Adipose tissue (tissue), 3 donors: Measurements from ENCODE around the gene GP2. TPM values are rescaled to one million over a fixed set of nuclear protein-coding genes. Genes with fewer than 3 reads are reported as not detected.

Experiments used
- H3K27ac ChIP-seq: one replicate; pipeline ENCODE4 v1.5.1; 2013; ENCODE audit warnings: low read depth, low read length
- WGBS, 3 donors: extraction: QIAGEN DNeasy Blood & Tissue Kit; methylation state at CpG; one replicate each; pipeline ENCODE4 v1.1.7; 2013; 5-methylcytosine and 5-hydroxymethylcytosine counted together
- polyA plus RNA-seq, 3 donors: library from polyadenylated mRNA; stranded (reverse); fragments of 200-250 nt; gene quantifications; one replicate each; pipeline ENCODE4 v1.2.3, GENCODE V29; 2013
- donor health status: healthy with polysubstance abuse.
- donor health status: Bipolar disorder and iron deficiency.
- donor health status: healthy.

GP2 gene
- polyA plus RNA-seq, 3 donors: 2.9 to 24,783 (median 7.0) TPM

DNA sequence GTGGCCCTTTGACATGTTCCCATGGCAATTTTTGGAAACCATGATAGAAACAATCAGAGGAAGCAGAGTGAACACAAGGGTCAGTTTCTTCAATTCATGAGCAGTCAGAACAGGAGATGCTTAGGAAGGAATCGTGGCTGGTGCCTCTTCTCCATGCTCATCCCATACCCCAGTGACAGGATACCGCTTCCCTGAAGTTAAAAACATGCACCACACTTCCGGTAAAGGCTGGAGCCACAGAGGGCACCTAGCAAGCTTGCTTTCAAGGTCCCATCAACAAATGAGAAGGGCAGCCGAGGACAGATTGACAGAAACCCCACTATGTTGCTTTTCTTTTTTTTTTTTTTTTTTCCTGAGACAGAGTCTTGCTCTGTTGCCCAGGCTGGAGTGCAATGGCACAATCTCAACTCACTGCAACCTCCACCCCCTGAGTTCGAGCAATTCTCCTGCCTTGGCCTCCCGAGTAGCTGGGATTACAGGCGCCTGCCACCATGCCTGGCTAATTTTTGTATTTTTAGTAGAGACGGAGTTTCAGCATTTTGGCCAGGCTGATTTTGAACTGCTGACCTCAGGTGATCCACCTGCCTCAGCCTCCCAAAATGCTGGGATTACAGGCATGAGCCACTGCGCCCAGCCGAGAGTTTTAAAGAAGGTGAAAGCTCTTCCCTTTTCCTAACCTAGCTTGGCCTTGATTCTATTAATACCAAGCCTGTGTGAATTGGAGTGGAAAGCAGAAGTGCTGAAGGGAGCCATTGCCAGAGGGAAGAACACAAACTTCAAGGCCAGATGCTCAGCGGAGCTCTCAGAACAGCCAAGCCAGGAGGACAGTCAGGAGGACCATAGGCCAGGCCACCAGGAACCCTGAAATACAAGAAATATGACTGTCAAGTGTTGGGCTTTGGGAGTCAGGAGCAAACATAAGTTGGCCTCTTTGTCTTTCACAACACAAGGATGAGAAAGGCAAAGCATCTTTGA lies 16.6 kb downstream of the GP2 start:
- WGBS, 3 donors: 74 to 85% (median 78%) methylated on average over 11 of the region's 11 CpGs

DNA sequence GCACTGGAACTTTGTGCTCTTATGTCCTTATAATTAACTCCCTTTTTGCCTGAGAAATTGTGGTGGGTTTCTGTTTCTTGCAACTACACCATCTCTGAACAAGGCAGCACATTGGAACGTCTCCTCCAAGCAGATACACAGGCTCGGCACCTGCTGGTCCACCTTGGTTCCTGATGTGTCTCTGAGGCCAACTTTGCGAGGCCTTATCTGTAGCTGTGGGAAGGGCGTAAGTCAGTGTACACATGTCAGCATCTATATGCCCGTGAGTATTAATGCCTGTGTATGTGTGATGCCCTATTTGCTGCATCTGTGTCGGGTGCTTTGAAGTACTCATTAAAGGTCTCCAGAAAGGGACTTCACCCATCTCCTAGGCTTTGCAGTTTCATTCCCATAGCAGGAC lies 17.5 kb downstream of the GP2 start:
- WGBS, 3 donors: 43 to 89% (median 82%) methylated on average over 6 of the region's 6 CpGs
- H3K27ac ChIP-seq: no peak overlapping the region

More for the DNA sequence above, 16.6 kb downstream of the GP2 start:
- H3K27ac ChIP-seq: no peak overlapping the region

DNA sequence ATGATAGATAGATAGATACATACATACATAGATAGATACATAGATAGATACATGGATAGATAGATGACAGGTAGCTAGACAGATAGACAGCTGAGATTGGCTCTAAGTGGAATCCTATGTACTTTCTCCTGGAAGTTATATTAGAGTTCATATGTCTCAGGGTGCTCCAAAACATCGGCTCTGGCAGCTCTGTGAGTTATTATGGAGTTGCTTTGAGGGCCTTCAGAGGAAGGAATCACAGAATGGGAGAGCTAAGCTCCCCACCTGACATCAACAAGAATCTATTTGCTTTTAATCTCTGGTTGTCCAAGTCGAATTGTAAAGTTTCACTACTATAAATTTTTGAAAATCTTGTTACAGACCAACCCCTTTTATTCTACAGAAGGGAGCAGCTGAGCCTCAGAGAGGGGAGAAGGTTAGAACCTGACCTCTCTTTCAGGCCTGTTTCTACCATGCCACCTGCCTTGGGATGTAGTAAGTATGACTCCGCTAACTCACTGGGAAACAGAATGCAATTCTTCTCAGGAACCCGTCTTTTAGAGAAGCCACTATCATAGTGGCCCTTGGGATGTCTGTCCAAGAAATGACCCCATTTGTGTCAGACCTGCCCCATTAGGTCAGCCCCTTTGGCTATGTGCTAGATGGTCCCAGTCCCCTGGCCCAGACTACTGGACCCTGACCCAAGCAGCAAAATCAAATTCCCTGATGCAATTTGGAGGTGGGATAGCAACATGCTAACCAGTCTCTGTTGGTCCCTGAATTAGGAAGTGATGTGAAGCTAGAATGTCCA lies 18.3 kb downstream of the GP2 start:
- WGBS, 3 donors: 56 to 76% (median 72%) methylated on average over 4 of the region's 4 CpGs
- no peak overlapping the region for H3K27ac ChIP-seq

DNA sequence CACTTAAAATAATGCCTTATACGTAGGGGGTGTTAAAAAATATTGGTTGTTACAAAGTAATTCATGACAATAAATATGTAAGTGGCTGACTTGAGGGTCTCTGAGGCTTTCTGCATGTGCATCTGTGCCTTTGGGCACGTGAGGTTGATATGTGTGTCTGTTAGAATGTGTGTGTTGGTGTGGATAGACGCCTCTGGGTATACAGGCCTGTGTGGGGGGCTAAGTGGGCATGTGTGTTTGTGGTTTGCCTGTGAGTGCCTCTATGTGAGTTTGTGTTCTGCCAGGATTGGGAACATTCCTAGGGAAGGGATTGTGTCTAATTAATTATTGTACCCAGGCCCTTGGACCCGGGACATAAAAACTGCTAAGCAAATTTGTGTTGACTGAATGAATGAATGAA lies 19.0 kb downstream of the GP2 start:
- 48 to 81% (median 75%) methylated on average over 4 of the region's 4 CpGs for WGBS, 3 donors
- H3K27ac ChIP-seq: no peak overlapping the region

DNA sequence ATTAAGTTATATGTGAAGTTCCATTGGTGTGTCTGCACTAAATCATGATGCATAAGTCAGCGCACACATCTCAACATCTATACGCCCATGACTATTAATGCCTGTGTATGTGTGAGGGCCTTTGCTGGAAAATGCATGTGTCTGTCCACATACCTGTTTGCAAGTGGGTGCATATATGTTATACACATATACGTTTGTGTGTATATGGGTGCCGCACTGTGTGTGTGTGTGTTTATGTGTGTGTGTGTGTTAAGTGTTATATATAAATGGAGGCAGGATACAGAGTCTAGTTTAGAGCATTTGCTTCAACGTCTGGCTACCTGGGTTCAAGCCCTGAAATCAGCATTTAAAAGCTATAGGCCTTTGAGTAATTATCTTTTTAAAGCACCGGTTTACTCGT lies 19.5 kb downstream of the GP2 start:
- 67 to 90% (median 89%) methylated on average over 7 of the region's 7 CpGs for WGBS, 3 donors
- H3K27ac ChIP-seq: no peak overlapping the region

DNA sequence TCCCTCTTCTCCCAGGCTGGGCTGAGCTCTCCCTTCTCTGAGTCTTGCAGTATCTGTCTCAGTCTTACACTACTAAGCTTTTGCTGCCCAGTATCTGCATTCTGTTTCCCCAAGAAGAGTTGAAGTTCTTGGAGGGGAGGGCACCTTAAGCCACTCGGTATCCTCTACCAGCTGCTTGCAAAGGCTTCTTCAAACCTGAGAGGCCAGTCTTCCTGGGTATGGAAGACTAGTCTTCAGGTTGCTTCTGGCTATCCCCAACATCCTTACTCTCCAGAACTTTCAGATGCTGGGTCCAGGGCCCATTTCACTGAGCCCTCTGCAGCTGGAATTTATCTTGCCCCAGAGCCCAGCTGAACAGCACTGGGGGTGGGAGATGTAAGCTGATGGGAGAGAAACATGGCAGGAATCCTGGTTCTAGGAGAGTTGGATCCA lies 20.1 kb downstream of the GP2 start:
- WGBS, 3 donors: 53 to 65% (median 64%) methylated on average over 1 of the region's 1 CpG
- H3K27ac ChIP-seq: no peak overlapping the region

DNA sequence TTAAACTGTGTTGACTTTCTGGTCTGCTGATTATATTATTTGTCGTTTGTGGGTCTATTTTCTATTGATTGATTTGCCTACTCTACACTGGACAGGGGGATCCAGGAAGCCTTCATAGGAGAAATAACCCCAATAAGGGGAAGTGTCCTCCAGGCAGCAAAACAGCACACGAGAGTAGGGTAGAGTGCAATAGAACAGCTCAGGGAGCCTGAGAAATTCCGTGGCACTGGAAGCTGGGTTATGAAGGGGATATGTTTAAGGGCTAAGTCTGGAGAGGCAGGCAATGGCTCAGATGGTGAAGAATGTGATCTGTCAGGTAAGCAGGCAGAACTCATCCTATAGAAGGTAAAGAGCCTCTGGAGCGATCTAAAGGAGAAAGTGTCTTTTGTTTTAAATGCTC lies 20.9 kb downstream of the GP2 start:
- H3K27ac ChIP-seq: no peak overlapping the region
- 41 to 59% (median 58%) methylated on average over 4 of the region's 4 CpGs for WGBS, 3 donors

DNA sequence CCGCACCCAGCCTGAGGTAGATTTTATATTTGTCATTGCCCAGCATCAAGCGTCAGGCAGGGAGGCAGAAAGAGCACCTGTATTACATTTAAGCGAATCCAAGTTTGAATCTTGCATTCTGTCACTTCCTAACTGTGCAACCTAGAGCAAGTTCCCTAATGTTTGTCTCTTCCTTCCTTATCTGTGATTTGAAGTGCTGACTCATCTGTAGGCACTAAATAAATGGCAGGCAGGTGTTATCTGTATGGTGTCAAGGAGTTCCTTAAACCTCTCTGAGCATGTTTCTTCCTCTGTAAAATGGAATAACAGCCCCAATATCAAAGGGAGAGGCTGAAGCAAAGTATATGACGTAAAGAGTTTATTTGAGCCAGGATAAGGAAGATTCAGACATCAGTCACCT lies 24.3 kb downstream of the GP2 start:
- H3K27ac ChIP-seq: no peak overlapping the region
- 45 to 59% (median 55%) methylated on average over 4 of the region's 4 CpGs for WGBS, 3 donors

DNA sequence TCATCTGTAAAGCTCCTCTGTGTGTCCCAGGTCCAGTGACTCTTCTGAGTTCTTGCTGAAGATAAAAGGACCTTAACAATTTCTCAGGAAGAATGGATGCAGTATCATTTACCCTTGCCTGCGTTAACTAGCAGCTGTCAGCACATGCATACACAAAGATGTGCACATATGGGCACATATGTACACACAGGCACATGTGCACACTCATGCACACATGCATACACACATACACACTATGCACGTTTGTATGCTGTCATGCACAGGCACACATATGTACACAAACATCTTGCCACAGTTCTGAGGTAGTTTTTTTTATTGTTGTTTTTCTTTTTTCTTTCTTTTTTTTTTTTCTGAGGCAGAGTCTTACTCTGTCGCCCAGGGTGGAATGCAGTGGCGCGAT lies 24.9 kb downstream of the GP2 start:
- no peak overlapping the region for H3K27ac ChIP-seq
- 72 to 75% (median 74%) methylated on average over 5 of the region's 5 CpGs for WGBS, 3 donors

DNA sequence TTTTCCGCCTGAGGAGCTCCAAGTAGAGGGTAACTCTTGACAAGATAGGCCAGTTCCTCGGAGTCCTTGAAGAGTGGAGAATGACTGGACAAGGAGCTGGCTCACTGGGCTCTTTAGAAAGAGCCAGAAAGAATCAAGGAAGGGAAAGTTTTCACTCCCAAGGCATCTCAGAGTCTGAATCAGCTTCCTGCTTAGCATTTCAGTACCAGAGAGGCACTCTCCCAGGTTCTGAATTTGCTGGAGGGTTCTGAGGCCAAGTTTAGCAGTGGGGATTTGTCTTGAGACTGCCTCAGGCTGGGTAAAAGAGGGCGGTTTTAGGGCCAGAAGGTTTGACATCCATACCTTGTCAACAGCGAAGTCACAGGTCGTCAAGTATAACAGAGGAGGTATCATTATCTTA lies 25.5 kb downstream of the GP2 start:
- WGBS, 3 donors: 60 to 69% (median 63%) methylated on average over 5 of the region's 5 CpGs
- no peak overlapping the region for H3K27ac ChIP-seq

DNA sequence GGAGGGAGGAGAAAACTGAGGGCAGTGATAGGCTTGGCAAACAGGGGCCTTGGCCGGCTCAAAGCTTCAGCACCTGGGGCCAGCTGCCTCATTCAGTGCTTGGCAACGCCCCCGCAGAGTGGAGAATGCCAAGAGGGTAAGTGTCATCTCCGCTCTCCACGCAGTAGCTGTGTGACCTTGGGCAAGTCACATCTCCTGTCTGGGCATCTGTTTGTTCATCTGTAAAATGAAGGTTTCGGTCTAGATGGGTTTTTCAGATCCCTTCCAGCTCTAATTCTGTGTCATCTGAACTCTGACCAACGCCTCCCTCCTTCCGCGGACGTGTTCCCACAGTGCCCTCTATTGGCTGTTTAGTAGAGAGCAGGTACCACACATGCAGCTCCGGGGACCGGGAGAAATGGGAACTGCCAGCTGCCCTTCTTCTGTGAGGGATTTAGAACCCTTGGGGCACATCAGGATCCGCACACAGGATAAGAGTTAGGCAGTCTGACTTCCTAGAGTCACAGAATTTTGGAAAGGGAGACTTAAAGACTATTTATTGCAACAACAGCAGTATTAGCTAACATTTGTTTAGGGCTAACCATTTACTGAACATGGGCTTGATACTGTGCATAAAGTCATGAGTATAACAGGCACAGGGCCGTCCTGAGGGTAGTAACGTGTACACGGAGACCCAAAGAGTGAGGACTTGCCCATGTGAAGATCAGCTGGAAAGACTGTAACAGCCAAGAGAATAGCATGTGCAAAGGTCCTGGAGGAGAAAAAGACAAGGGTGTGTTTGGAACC lies 26.8 kb downstream of the GP2 start:
- 11 to 22% (median 22%) methylated on average over 16 of the region's 16 CpGs for WGBS, 3 donors

DNA sequence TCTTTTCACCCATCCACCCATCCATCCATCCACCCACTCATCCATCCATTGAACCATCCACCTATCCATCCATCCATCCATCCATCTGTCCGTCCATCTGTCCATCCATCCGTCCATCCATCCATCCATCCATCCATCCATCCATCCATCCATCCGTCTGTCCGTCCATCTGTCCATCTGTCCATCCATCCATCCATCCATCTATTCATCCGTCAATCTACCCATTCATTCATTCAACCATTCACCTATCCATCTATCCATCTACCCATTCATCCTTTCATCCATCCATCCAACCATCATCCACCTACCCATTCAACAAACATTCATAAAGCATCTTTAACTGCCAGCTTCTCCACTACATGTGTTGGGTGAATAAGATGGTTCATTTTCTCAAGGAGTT lies 28.9 kb downstream of the GP2 start:
- H3K27ac ChIP-seq: no peak overlapping the region
- 54 to 67% (median 62%) methylated on average over 5 of the region's 5 CpGs for WGBS, 3 donors

More for the DNA sequence above, 26.8 kb downstream of the GP2 start:
- no peak overlapping the region for H3K27ac ChIP-seq

DNA sequence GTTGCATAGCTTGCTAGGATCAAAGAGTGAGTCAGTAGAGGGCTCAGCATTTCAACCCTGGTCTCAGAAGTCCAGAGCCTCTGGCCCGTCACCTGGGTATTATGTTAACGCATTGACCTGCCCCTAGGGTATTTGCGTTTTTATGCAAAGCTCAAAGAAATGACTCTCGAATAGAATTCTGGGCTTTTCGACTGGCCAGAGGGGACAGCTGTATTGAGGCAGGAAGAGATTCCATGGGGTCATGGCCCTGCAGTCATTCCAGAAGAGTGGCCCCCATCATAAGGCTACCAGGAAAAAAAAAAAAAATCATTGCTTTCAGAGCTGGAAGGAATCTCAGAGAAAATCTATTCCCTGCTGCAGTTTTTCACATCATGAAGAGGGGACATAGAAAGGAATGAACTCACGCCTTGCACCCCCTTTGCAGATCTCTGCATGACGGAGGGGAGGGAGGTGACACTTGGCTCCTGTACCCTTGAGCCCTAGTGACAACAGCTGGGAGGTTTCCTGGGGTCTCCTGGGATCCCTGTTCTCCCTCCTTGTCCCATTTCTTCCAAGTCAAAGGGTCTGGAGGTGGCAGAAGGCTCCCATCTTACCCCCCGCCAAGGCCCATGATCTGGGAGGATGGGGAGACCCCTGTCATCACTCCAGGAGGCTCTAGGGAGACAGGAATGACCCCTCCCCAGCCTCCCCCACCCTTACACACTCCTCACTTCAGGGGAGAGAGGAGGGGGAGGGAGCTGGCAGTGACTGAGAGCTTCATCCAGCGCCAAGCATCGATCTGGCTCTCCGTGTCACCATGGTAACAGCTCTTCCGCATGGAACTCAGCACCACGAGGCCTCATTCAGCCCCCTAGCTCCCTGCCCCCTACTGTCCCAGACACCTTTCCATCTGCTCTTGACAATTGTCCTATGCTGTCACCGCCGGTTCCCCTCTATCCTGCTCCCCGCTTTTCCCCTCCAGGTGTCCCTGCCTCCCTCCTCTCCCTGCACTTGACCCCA lies 35.8 kb downstream of the GP2 start:
- 32 to 40% (median 39%) methylated on average over 15 to 16 of the region's 16 CpGs for WGBS, 3 donors
- H3K27ac ChIP-seq: no peak overlapping the region

DNA sequence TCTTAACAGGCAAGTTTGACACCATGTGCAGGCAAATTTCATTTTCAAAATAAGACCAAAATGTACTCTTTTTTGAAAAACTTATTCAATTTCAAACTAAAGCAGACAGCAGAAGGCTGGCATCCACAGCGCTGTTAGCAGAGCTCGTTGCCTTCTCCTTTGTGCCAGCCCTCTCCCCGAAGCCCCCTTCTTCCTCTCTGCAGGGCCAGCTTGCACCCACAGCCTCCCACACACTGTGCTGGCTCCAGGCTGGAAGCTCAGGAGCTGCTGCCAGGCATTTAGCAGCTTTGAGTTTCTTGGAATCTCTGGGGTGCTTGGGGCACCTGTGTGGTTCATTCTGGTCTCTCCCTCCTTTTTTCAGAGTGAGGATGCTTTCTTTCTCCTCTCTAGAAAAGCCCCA lies 37.7 kb downstream of the GP2 start:
- WGBS, 3 donors: 69 to 93% (median 81%) methylated on average over 3 of the region's 3 CpGs
- H3K27ac ChIP-seq: no peak overlapping the region

DNA sequence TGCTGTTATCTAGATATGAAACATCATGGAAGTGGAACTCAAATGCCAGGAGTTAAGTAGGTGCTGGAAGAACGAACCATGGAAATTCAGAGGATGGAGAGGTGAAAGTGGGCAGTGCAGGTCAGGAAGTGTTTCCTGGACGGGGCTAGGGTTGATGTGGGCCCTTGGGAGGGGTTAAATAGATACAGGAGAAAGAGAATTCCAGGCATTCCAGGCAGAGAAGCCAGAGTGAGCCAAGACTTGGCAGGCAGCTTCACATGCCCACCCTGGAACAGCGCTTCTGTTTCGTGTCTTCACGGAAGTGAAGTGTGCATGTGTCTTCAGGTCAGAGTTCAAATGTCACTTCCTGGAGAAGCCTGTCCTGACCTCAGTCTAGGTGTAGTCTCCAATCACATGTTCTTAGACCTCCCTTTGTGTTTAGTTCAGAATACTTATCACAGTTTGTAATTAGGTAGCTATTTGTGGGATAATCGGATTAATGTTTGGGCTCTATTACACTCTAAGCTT lies 41.3 kb downstream of the GP2 start:
- 40 to 46% (median 45%) methylated on average over 6 of the region's 6 CpGs for WGBS, 3 donors

DNA sequence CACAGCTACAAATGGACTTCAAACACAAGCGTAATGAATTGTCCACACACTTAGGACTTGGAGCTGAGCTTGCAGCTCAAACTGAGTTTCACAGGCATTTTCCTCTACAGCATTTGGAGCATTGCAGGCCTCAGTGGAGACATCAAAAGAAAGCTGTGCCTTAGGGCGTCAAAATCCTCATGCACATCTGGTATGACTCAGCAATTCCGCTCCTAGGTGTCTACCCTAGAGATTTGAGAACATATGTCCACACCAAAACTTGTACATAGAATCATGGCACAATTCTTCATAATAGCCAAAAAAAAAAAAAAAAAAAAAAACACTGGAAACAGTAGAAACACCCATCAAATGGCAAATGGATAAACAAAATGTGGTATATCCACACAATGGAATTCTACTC lies 47.1 kb downstream of the GP2 start:
- 82 to 87% (median 87%) methylated on average over 3 of the region's 3 CpGs for WGBS, 3 donors
- H3K27ac ChIP-seq: no peak overlapping the region

More for the DNA sequence above, 41.3 kb downstream of the GP2 start:
- no peak overlapping the region for H3K27ac ChIP-seq

DNA sequence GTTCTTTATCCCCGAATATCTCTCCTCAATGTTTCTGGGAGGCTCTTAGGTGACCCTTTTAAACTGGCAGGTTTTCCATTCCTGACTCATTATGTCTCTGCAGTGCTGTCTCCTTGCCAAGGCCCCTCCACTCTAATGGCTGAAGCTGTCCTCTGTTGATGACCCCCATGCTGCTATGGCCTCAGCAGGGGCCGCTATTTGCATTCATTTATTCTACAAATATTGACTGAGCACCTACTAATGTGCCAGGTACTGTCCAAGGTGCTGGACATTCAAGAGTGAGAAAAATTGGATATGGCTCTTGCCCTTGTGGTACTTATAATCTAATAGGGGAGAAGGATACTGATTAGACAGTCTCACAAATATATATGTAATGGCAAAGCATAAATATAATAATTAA lies 55.4 kb downstream of the GP2 start:
- 53 to 77% (median 69%) methylated on average over 2 of the region's 2 CpGs for WGBS, 3 donors

More for the DNA sequence above, 55.4 kb downstream of the GP2 start:
- H3K27ac ChIP-seq: no peak overlapping the region
